ENCODE measurements around the gene EIF2D.

- no peak for TF ChIP-seq POLR2A (IDR thresholded peaks at IDR 0.05)
- TF ChIP-seq POLR2AphosphoS5 (IDR thresholded peaks at IDR 0.05), result no peak
- TF ChIP-seq CTCF (IDR thresholded peaks at IDR 0.05), result no peak
- TF ChIP-seq EP300 (IDR thresholded peaks at IDR 0.05), result no peak
Observed at GRCh38 chr1:206582971-206583706, 29.1 kb downstream of the EIF2D start.
